HG02943 (cell line): Measurements from ENCODE around the gene PSMG1.
"Not testable (repeated sequence)": the region's sequence is repeated elsewhere in the genome, so short reads cannot be mapped to it uniquely, and the experiment has no call there.

ENCODE experiments used
- ATAC-seq: cut with Tn5 transposase; IDR thresholded peaks from one replicate; pipeline ENCODE4 v1.9.1; 2021; ENCODE audit warnings: mild to moderate bottlenecking, low read depth, moderate library complexity; ENCODE audit not compliant: unreplicated experiment

The PSMG1 gene

GRCh38 chr21:39161064-39161463 is 22.2 kb downstream of the PSMG1 start:
- ATAC-seq: no peak

DNA sequence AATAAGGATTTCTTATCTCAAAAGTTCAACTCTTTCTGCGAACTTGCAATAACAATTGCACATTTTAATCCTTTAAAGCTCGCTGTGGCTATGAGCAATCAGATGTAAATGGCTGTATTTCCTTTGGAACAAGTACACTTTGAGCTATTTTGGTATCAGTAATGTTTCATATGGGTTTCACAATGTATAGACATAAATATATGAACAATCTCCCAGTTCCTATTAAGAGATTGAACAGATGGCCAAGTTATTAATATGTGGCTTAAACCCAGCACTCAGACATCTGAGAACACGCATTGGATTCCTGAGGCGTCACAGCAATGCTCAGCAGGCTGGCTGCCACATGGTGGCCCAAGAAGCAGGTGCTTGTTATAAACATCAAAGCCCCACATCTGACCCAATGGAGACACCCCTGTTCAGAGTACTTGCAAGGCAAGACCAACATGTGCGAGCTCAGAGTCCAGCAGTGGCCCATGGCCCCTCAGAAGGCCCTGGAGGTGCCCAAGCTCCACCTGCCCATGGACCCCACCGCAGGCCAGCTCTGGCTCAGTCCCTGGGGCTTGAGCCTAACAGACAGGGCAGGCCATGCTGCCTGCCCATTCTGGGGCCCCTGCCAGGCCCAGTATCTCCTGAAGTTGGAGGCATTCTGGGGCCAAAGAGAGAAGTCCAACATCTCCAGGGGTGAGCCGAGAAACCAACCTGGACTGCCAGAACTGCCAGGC is 23.7 kb downstream of the PSMG1 start:
- ATAC-seq: no peak

GRCh38 chr21:39157241-39157640 is 26.0 kb downstream of the PSMG1 start:
- ATAC-seq: not testable (repeated sequence)

DNA sequence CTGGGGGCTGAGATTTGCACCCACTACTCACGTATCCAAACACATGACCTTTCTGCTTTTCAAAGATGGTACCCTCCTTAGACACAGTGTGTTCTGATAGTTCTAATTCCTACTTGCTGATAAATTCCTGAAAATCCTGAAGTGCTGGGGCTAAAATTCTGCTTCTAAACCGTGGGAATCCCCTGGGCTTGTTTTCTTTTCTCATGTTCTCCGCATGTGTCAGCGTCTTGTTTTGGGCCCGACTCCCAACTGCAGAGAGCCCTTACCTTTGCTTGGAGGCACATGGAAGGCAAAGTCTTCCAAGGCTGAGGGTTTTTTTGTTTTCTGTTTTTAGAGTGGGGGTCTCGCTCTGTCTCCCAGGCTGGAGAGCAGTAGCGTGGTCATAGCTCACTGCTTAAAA is 27.2 kb downstream of the PSMG1 start:
- ATAC-seq: no peak

DNA sequence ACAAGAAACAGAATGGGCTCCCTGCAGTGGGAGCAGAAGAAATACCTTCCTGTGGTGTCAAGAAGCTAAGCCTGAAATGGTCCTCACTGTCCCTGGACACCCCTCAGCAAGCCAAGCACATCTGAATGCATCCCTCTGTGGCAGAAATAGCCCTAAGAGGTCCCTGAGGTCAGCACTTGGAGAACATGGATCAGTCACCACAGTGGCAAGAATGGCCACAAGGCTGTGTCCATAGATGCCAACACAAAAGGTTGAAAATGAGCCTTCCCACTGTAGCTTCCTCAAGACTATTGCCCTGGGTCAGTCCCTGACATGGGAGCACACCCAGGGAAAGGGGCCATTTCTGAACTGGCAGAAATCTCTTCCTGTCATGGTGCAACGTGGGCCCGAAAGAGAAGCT is 27.7 kb downstream of the PSMG1 start:
- no peak for ATAC-seq

DNA sequence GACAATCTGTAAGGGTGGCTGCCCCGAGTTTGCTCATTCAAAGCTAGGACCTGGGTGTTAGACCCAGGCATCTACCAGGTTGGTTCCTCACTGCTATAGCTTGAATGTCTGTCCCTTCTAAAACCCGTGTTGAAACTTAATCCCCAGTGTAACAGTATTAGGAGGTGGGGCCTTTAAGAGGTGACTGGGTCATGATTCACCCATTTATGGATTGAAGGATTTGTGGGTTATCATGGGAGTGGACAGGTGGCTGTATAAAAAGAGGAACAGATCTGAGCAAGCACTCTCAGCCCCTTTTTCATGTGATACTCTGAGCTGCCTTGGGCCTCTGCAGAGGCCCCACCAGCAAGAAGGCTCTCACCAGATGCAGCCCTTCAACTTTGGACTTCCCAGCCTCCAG is 29.4 kb downstream of the PSMG1 start:
- no peak for ATAC-seq

DNA sequence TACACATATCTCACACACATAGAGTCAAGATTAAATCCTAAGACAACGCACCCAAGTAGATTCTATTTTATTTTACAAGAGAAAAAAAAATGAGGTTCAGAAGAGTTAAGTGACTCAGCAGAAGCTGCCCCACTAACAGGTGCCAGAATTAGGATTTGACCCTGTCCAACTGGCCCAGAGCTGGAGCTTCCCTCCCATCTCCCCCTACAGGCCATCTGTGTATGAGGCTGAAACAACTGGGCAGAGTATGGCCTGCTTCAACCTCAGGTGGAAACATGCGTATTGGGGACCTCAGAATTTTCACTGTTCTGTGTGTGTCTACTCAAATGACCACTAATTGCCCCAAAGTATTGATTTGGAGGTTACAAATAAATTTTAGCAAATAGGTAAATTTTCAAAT is 29.9 kb downstream of the PSMG1 start:
- ATAC-seq: no peak

DNA sequence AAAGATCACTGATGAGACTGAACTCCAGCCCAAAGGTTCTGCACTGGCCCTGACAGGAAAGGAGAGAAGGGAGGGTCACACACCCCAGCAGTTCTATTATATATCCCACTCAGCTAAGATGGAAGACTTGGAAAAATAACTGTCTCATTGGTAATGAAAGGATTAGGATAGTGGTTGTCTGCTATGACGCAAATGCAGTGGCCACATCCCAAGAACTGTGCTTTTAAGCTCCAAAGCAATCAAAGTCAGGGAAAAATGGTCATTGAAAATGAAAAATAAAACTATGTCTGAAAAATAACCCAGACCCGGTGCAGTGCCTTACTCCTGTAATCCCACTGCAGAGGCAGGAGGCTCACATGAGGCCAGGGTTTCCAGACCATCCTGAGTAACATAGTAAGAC is 31.0 kb downstream of the PSMG1 start:
- no peak for ATAC-seq

DNA sequence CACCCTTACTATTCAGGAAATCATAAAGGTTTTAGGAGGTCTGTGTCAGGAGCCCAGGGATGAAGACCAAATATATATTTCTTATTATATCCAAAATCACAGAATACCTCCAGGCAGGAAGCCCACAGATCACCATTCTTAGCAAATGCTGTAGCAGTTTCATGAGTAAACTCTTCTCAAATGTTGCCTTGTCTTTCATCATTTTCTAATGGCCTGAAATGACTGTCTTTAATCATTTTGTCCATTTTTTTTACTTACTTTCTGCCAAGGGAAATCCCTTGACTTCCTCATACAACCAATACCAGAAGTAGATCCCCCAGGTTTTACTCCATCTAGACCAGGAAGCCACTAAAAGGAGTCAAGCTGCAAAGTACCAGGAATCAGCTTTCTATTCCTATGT is 32.4 kb downstream of the PSMG1 start:
- no peak for ATAC-seq

GRCh38 chr21:39150316-39150715 is 32.9 kb downstream of the PSMG1 start:
- no peak for ATAC-seq

- no peak for ATAC-seq
Measured at GRCh38 chr21:39149882-39150281, 33.4 kb downstream of the PSMG1 start.

DNA sequence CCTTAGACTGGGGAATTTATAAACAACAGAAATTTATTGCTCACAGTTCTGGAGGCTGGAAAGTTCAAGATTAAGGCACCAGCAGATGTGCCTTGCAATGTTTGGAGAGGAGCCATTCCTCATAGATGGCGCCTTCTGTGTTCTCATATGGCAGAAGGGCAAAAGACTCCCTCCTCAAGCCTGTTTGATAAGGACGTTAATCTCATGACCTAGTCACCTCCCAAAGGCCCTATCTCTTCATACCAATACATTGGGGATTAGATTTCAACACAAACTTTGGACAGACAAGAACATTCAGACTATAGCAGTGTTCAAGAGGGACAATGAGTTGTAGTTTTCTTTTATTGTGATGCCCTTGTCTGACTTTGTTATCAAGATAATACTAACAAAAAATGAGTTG is 34.3 kb downstream of the PSMG1 start:
- no peak for ATAC-seq

- no peak for ATAC-seq
Measured at GRCh38 chr21:39144191-39144590, 39.1 kb downstream of the PSMG1 start.

GRCh38 chr21:39142972-39143371 is 40.3 kb downstream of the PSMG1 start:
- no peak for ATAC-seq

DNA sequence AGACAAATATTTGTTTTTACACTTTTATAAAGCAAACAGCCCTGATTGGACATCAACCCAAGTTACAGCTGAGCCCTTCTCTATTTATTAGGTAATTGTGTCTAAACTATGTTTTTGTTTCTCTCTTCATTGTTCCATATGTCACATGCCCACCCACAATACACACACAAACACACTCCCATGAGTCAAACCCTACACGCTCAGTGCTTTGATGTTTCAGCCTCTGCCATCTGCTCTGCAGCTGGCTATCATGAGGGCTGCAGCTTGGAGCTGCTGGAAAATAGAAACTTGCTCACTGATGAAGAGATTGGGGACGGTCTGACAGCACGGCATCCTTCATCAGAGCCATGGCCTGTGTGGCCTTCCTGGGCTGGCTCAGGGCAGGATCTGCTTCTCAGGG is 41.7 kb downstream of the PSMG1 start:
- ATAC-seq: no peak

DNA sequence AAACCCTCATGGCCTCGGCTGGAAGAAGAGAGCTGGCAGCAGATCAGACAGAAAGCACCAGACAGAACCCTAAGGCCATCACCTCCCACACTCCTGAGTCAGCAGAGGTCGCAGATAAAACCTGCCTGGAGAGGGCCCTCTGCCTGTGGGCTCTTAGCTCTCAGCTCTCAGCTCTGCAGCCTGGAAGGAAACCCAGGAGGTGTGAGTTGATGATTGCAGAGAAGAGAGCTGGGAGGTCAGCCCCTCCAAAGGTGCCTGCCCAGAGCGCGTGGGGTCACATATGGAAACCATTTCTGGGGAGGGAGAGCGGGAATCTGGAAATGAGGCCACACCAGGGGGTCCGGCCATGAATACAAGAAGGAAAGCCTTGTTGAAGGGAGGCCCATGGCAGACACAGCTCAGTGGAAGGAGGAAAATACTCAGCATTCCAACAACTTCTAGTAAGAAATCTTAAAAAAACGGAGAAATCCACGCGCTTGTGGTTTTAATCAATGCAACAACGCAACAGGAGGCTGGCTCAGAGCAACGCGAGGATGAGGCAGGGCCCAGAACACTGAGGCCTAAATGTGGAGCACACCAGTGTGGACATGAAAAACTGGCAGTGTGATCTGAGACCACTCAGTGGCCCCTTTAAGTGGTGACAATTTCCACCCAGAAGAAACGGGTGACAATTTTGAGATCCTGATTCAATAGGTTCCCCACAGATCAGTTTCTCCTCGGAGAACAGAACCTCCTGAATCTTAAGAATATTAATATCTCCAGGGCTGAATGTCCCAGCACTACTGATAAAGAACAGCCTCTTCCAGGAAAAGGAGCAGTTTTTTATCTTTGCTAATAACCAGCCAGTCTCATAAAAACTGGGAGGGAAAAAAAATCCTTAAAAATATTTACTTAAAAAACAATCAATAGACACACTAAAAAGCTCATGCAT is 45.7 kb downstream of the PSMG1 start:
- no peak for ATAC-seq

GRCh38 chr21:39136711-39137110 is 46.5 kb downstream of the PSMG1 start:
- ATAC-seq: no peak

GRCh38 chr21:39136138-39136537 is 47.1 kb downstream of the PSMG1 start:
- not testable (repeated sequence) for ATAC-seq

DNA sequence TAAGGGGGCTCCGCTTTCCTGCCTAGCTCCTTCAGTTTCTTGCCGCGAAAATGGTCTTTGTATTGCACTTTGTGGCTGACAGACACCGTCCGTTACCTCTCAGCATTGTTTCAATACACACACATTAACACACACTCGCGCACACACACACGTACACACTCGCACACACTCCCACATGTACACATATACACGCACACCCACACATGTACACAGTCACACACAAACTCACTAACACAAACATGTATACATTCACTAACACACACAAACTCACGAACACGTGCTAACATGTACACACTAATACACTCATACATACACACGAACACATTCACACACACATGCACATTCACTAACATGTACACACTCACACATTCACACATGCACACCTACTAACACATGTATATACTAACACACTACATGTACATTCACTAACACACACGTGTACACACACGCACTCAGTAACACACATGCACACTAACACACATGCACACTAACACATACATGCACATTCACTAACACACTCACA is 48.9 kb downstream of the PSMG1 start:
- no peak for ATAC-seq

- ATAC-seq: no peak
Measured at GRCh38 chr21:39132248-39132647, 51.0 kb downstream of the PSMG1 start.

- ATAC-seq: no peak
Measured at GRCh38 chr21:39131791-39132190, 51.5 kb downstream of the PSMG1 start.

GRCh38 chr21:39127506-39127905 is 55.7 kb downstream of the PSMG1 start:
- ATAC-seq: no peak
